Hematopoietic multipotent progenitor cell (in vitro differentiated cells): ENCODE results near the gene VENTX. TPM values are rescaled to one million over a fixed set of nuclear protein-coding genes. Genes with fewer than 3 reads are reported as not detected.

Source experiments
- DNase-seq, 3 donors: peaks; one replicate each; pipeline ENCODE4 v3.0.0-alpha.2; 2011 to 2015; ENCODE audit warnings: low read depth in 2 of 3, low spot score in 2 of 3
- total RNA-seq: library from RNA; depleted of rRNA; stranded (reverse); fragments of >200 nt; gene quantifications from one replicate; pipeline ENCODE4 v1.2.3, GENCODE V29; 2012

The VENTX gene
- total RNA-seq, 1 donor = 0.27 TPM

DNA sequence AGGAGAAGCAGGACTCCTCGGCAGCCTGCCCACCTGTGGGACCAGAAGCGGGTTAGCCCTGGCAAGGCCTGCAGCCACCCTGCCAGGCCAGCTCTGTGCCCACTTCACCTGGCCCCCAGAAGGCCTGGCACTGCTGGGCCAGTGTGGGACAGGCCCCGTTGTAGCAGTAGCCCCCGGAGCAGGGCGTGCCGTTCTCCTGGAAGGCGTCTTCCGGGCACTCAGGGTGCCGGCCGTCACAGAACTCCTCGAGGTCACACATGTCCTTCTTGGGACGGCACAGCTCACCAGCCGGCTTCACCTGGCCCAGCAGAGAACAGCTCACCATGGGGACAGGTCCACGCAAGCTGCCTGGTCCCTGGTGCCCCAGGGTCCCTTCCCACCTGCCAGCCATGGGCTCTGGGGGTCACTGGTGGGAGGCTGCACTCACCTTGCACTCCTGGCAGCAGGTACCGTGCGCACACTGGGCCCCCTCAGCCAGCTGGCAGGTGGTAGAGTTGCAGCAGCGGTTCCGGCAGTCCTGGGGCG, 33.2 kb downstream of the VENTX start:
- DNase-seq = no peak

DNA sequence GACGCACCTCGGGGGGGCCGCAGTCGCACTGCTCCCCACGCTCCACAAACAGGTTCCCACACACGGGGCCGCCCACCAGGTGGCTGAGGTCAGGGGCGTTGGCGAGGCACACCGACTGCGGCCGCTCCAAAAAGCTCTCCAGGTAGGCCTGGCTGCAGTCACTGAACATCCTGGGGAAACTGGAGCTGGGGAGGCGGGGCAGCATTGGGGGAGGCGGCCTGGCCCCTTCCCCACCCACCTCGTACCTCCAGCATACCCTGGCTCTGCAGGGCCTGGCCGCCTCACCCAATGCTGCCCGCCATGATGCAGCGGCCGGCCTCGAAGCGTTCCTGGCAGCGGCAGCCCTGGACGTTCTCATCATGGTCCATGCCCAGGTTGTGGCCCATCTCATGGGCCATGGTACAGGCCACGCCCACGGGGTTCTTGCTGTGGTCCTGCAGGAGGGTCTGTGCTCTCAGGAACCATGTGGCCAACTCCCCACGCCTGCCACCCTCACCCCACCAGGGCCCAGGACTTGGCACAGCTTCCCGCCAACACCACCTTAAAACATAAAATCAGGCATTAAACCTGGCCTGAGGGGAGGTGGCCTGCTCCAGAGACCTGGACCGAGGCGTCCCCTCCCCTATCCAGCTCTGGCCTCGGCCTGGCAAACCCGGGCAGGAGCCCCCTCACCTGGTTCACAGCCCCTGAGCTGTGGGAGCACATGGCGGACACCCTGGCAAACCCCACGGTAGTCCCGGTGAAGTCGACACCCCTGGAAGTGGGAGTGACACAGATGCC, 34.1 kb downstream of the VENTX start:
- no peak for DNase-seq

DNA sequence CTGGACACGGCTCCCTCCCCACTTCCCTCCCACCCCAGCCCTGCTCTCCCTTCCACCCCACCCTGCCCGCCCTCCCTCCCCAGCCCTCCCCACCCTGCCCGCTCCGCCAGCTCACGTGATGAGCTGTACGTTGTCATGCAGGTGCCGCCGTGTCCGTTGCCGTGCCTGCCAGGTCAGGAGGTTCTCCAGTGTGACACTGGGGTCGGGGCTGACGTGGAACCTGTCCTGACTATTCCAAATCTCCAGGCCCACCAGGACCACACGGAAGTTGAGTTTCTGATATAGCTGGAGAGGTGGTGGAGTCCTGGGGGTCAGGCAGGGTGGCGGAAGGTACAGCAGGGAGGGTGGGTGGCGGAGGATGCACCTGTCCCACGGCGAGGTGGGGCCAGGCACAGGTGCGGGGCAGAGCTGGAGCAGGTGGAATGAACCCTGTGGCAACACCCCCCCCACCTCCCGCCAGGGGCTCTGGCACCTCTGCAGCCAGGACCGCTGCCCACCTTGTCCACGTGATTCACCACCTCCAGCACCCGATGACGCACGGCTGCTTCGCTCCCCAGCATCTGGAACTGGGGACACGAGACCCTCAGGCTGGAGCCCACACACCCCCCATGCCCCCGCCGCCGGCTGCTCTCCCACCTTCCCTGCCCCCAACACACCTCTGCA, 34.8 kb downstream of the VENTX start:
- no peak for DNase-seq

DNA sequence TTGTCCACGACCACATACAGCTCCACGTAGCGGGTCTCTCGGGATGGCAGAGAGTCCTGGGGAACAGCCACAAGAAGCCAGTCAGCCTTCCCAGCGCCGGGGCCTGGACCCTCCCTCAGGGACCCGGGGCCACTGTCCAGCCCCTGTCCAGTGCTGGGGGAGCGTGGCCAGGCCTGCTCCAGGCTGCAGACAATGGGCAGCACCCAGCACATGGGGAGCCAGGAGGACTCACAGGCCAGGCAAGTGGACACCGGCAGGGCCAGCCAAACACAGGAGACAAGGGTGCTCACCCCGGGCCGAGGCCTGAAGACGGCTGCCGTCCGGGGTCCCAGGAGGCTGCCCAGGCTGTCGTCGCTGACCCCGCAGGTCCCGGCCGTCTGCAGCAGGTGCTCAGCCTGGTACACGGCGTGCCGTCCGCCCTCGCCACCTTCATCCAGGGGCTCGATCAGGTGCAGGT, 35.3 kb downstream of the VENTX start:
- no peak for DNase-seq

DNA sequence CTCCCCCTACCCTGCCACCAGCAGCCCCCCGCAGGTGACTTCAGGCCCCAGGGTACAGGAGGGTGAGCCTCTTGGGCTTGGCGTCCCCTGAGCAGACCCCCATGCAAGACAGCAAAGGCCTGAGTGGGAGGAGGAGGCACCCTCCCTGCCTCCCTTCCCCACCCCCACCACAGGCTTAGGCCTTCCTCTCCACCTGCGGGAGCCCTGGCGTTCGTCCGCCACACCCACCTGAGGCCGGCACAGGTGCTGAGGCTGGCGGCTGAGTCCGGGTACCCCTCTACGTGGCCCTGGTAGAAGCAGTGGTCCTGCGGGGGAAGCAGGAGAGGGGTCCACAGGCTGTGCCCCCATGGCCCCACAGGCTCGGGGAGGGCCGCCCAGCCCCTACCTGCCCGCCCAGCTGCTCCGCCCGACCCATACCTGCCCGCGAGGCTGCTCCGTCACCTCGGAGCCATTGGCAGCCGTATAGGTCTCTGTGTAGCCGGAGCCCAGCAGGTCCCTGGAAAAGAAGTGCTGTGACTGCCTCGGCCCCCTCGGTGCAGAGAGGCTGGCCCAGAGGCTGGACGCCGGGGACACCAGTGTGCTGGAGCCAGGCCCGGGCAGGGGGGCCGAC, 36.0 kb downstream of the VENTX start:
- no peak for DNase-seq

DNA sequence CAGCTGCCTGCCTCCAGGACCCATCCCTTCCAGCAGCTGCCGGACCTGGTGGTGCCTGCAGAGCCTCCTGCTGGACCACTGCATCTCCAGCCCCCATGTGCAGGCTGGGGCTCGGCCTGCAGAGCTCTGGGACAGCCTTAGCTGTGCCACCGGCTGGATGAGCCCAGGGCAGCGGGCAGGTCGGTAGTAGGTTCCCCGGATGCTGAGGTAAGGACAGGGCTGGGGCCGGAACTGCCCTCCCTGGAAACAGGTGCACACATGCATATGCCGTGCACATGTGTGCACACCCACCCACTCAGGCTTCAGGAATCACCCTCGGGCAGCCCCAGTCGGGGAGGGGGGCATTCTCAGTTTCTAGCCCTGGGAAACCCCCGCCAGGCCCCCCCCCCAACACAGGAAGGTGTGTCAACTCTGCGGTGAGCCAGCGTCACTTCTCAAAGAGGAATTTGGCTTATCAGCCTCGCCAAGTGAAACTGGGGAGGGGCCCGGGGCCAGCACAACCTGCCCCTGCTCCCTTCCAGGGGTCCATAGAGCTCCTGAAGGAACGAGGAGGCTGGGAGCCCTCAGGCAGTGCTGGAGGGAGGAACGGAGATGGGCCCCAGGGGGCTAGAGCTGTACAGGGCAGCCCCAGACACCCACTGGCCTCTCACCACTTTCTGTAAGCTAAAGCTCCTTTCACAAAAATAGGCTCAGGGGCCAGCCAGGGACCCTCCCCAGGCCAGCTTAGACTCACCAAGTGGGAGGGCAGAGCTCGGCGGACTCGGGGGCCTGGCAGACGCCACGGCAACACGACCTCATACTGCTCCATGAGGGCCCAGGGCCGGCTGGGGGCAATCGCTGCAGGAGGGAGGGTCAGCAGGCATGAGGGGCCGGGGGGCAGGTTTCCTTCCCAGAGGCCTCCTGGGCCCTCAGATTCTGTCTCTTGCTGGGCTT, 37.4 kb downstream of the VENTX start:
- DNase-seq = peak; percentile 63 to 94 (median 93)

DNA sequence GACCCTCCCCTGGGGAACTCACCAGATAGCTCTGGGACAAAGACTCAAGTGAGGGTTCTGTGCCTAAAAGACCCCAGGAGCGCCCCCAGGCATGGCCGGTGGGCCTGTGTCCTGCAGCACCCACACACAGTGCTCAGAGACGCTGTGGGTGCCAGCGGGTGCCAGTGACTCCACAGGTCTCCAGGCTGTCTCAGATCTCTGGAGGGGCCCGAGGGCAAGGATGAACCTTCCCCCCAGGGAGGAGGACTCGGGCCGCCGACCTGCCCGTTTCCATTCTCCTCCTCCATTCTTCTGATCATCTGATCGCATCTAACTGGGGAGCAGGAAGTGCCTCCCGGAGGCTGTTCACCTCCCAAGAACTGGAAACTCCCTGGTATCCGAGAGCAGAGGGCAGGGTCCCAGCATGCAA, 38.0 kb downstream of the VENTX start:
- DNase-seq = peak in 2 of 3 donors; percentile 44 to 61

DNA sequence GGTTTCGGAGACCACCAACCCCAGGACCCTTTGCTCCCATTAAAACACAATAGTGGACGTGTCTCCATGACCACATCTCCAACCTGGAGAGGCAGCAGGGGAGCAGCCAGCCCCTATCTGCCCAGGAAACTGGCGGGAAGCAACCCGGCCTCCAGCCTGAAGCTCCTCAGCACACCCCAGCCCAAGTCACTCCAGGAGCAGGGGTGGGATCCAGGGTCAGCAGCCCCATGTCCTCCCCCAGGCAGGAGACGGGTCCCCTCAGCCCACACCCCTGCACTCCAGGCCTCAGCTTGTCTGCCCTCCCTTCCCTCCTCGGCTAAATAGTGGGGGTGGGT, 38.4 kb downstream of the VENTX start:
- DNase-seq = no peak

DNA sequence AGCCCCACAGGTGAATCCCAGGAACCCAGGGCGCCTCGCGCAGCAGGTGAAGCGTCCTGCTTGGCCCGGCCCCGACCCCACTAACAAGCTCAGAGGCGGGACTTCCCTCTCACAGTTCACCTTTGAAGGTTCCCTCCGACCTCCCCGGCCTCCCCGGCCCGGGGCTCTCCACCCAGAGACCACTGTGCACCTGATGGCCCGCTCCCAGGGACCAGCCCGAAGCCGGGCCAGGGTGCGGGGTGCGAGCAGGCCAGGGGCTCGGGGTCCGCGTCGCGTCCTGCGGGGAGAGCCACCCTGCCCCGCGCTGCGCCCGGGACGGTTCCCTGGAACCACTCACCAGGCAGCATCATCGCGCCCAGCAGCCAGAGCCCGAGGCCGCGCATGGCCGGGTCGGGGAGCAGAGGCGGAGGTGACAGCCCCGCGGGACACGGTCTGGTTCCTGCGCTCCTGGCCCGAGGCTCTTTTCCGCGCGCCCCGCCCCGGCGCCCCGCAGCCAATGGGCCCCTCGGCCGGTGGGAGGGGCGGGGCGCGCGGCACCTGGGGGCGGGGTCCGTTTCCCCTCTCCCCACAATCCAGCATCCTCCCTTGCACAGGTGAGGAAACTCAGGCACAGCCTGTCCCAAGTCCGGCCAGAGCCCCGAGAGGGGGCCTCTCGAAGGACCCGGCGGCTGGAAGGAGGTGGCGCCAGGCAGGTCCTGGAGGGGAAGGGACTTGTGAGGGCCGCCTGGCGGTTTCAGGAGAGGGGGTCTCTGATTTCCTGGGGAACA, 39.0 kb downstream of the VENTX start, which contains the start of gene ADAM8:
Gene ADAM8 (minus strand): TSS at position 434 of the 767 bp plus-strand sequence. CDS start 51 bp downstream, at position 383.
- peak in 2 of 3 donors; percentile 40 to 55 for DNase-seq

DNA sequence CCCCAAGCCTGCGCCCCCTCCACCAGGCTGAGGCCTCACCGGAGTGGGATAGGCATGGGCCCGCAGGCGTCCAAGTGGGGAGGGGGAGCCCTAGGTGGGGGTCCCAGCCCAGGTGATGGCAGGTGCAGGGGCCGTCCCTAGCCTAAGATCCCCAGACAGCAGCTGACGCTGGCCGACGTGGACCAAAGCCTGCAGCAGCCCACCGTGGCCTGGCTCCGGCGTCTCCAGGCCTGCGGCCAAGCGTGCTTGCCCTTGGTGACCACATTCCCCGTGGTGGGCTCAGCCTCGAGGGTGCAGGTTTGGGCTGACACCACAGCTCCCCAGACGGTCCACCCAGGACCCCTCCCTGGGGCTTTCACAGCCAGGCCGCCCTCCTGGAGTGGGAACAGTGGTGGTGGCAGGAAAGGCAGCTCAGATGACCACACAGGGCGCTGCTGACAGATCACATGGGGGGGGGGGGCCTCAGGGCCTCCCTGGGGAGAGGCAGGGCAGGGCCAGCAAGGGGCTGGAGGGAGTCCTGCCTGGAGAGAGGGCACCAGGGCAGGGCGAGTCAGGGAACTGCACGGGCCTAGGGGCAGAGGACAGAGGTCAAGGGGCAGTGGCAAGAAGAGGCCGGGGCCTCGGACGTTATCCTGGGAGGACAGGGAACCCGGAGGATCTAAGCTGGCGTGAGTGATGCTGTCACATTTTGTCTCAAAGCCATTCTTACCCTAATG, 39.8 kb downstream of the VENTX start:
- DNase-seq = no peak

DNA sequence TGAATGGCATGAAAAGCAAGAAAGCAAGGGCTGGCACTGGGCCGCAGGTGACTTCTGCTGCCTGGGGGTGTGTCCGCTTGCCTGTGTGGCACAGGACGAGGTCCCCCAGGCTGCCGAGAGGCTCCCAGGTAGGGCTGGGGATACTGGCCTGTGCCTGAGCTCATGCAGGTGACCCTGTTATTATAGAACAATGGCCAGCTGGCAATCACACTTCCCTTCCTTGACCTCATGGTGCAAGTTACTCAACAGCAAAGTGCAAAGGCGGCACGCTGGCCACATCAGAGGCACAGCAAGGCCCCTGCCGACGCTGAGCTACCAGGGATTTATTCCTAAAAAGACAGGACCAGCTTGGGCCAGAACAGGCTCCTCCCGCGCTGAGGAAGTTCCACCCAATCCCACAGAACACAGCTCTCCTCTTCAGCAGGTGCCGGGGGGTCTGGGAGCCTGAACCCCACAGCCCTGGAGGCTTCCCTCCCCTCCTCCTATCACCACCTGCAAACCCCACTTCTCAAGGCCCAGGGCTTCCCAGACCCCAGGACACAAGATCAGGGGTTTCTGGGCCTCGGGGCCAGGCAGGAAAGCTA, 40.4 kb downstream of the VENTX start:
- no peak for DNase-seq

DNA sequence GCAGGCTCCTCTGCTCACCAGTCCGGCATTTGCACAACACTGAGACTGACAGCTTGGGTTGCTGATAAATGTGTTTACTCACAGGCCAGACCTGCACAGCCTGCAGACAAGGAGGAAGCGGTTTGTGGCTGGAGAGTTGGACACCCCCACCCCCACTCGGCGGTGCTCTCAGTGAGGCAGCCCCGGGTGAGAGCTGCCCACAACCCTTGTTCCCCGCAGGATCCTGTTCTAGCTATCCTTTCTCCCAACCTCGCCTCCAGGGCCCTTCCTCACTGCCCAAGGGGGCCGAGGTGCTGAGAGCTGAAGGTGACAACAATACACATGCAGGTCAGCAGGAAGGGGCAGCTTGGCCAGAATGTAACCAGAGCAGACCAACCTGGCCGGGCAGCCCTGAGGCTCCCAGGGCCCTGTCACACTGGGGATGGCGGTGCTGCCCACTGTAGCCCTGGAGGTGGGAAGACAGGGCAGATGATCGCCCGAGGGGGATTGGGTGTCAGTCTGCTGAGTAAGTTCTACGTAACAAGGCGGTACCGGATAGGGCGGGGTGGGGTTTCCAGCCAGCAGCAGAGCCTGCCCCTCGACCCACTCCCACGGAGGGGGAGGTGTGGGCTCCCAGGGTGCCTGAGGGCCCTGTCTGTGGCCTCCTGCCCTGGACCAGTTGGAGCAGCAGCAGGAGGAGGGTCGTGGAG, 41.1 kb downstream of the VENTX start:
- peak in 2 of 3 donors; percentile 88 to 95 for DNase-seq

DNA sequence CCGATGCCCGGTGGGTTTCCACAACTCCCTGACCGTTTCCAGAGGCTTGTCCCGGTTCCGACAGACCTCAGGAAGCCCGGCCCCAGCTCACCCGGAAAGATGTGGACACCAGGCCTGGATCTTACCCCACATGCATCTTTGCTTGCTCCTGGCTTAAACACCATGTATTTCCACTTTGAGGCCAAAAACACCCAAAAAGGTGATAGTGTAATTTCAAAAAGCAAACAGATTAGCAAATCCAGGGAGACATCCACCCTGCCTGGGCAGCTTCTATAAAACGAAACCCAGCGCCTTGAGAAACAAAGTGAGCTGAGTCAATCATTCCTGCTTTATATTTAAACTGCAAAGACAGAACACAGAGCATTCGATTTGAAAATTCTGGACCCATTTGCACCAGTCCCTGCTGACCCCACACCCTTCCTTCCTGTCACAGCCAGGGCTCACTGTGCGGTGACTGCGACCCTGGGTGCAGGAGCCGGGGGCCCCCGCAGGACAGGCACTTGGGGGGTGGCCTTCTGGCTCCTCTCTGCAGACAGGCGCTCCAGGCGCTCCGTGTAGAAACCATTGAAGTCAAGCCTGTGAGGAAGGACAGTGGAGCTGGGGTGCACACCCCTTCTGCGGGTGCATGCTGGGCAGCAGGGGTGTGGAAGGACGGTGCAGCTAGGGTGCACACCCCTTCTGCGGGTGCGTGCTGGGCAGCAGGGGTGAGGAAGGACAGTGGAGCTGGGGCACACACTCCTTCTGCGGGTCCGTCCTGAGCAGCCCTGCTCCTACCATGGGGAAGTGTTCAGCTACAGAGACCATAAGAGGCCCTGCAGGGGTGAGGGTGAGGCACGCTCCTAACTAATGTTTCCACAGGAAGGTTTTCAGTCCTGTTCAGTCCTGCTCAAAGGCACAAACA, 41.9 kb downstream of the VENTX start:
- DNase-seq = peak in 2 of 3 donors; percentile 20 to 51

DNA sequence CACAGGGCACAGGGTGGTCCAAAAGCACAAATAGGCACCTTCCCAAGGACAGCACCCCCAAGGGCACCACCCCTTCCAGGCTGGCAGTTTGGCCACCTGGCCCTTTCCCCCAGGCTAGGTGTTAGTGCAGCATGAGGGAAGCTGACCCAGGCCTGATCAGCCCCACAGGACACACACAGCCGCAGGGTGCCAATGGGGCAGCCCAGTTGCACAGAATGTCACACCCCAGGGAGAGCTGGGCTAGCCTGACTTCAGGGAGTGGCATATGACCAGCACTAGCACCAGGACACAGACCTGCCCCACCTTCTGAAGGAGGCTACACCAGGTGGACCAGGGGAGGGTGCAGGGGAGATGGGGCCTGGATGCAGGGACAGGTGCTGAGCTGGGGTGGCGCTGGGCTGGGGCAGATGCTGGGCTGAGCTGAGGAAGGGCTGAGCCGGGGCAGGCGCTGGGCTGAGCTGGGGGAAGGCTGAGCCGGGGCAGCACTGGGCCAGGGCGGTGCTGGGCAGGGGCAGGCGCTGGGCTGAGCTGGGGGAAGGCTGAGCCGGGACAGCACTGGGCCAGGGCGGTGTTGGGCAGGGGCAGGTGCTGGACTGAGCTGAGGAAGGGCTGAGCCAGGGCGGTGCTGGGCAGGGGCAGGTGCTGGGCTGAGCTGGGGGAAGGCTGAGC, 42.9 kb downstream of the VENTX start:
- DNase-seq = no peak

DNA sequence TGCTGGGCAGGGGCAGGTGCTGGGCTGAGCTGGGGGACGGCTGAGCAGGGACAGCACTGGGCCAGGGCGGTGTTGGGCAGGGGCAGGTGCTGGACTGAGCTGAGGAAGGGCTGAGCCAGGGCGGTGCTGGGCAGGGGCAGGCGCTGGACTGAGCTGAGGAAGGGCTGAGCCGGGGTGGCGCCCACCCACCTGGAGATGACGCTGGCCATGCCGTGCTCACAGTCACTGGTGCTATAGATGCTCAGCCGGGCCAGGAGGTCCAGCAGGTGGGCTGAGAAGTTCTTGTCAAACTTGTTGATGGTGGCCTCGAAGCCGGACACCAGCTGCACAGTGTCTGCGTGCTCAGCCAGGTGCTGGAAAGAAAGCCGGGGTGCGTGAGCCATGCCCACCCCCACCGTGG, 43.4 kb downstream of the VENTX start:
- DNase-seq = no peak

DNA sequence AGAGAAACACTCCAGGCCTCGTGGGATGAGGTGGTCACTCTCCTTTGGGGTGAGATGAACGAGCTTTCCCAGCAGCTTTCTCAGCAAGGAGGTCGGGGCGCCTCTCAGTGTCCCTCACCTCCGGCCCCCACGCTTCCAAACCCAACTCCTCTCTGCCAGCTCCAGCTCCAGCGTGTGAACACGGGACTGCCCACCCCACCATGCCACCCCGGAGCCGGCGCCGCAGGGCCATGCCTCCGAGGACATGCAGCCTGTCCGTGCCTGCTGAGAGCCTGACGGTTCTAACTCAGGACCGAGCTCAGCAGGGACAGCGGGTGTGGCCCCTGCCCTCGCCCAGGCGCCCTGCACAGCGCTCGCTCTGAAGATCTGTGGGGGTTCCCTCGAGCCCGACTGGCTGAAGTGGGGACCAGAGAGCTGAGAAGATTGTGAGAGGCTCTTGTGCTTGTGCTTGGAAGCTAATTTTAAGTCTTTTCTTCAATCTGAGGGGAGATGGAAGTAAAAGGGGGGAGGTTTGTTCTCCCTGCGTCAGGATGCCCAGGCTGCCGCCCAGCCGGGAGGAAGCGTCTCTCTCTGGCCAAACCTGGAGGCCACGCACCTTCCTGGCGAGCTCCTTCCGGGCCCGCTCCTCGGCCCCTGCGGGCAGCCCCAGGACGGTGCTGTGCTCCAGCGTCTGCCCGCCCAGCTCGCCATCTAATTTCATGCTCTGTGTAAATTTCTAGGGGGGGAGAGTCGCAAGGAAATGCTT, 44.1 kb downstream of the VENTX start:
- DNase-seq = no peak
